Measurements from ENCODE around the gene CFAP100.

- TF ChIP-seq CTCF (conservative IDR thresholded peaks at IDR 0.05; ENCODE audit: low read depth, low read length) (no peak), EZH2 (IDR thresholded peaks at IDR 0.05; ENCODE audit: low read length, unreplicated experiment) (no peak), EZH2phosphoT487 (IDR thresholded peaks at IDR 0.05; ENCODE audit: borderline replicate concordance, low read length) (no peak)
Observed at GRCh38 chr3:126380011-126380768, 14.5 kb upstream of the CFAP100 start.

All from PC-3 (cell line).